KOPT-K1 (cell line): ENCODE results near the gene TXNRD2.

ENCODE experiments used
- H3K27ac ChIP-seq: fragments of 200-600 bp; sonication (generic); 2 replicates; pipeline ENCODE4 v1.5.1; 2016; ENCODE audit warnings: antibody characterized with exemption, mild to moderate bottlenecking, low read depth, low read length; ENCODE audit not compliant: poor library complexity, severe bottlenecking
- H3K36me3 ChIP-seq: fragments of 200-600 bp; sonication (generic); 2 replicates; pipeline ENCODE4 v1.5.1; 2017; ENCODE audit warnings: antibody characterized with exemption, mild to moderate bottlenecking, low read length, moderate library complexity; ENCODE audit not compliant: insufficient read depth
- H3K9me3 ChIP-seq: fragments of 200-600 bp; sonication (generic); 2 replicates; pipeline ENCODE4 v1.5.1; 2017; ENCODE audit warnings: antibody characterized with exemption, low read length, mild to moderate bottlenecking; ENCODE audit not compliant: insufficient read depth, poor library complexity, severe bottlenecking

TXNRD2 gene

DNA sequence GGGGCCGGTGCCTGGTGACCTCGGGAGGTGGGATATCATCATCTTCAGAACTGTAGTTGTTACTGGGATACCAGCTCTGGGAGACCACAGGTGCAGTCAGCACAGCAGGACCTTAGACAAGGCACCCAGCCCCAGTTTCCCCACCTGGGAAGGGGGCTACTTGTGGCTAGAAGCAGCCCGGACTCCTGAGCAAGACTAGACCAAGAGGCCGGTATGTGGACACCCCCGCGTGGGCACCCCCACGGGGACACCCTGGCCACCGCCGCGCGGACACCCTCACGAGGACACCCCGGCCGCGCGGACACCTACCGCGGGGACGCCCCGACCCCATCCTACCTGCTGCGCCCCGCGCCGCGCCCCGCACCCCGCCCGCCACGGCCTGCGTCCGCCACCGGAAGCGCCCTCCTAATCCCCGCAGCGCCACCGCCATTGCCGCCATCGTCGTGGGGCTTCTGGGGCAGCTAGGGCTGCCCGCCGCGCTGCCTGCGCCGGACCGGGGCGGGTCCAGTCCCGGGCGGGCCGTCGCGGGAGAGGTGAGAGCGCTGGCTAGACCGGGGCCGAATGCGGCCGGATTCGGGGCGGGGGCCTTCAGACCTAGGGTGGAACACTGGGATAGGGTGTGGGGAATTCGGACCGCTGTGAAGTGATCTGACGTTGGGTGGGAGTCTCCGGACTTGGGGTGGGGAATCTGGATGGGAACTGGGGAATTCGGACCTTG, at the start of gene TXNRD2, which contains the start of gene COMT:
TXNRD2 (minus strand) TSS at position 454 of the 718 bp plus-strand sequence; CDS start at position 439, 15 bp downstream.
COMT (plus strand) TSS at position 408 of the 718 bp plus-strand sequence. CDS start 20,755 bp downstream, outside the sequence.
- H3K36me3 ChIP-seq: peaks cover 9% of the 10 kb centered on the region; the same call in 1 of the 2 replicates
- peak within 1 kb of the TSS; percentile 91 for H3K27ac ChIP-seq
- peaks cover 2% of the 10 kb centered on the region for H3K9me3 ChIP-seq

DNA sequence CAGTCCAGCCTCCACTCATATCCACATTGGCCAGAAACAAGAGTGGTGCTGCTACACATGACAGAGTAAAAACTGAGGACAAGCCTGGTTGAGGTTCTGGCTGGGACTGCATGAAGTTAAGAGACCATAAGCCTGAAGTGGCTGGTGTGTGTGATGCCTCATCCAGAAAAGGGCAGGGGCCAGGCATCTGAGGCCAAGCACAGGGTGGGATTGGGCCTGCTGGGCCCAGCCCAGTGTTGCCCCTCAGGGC, 49.7 kb upstream of the TXNRD2 start:
- Histone ChIP-seq H3K9me3 (no peaks in the 10 kb centered on the region), H3K36me3 (no peaks in the 10 kb centered on the region)

DNA sequence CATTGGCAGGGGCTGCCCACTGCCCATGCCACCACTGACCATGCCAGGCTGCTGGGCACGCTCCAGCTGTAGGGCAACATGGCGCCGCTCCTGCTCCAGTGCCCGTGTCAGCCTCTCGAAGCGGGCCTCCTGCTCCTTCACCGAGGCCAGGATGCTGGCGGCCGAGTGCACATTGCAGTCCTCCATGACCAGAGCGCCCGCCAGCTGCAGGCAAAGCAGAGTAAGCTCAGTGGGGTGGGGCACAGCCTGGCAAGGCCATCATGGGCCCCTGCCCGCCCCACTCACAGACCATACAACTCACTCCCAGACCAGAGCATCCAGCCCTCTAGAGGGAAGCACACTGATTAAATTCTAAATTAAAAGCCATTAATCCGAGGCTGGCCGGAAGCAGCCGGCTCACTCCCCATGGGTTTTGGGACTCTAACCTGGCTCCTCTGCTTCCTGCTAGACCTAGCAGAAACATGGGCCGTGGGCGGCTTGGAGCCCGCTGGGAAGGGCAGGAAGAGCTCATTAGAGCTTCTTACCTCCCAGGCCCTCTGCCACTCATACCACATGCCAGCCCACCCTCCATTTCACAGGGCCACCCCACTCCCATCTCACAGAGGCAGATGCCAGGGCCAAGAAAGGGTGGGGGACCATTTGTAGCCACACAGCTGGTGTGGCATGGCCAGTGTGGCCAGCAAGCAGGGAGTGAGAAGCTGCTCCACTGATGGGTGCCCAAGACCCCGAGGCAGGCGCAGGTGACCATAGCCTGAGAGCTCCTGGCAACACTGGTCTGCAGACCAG, 49.2 kb upstream of the TXNRD2 start:
- no peaks in the 10 kb centered on the region for H3K36me3 ChIP-seq
- H3K9me3 ChIP-seq: no peaks in the 10 kb centered on the region
- H3K27ac ChIP-seq: no peak overlapping the region

More for the DNA sequence above, 49.7 kb upstream of the TXNRD2 start:
- no peak overlapping the region for H3K27ac ChIP-seq

DNA sequence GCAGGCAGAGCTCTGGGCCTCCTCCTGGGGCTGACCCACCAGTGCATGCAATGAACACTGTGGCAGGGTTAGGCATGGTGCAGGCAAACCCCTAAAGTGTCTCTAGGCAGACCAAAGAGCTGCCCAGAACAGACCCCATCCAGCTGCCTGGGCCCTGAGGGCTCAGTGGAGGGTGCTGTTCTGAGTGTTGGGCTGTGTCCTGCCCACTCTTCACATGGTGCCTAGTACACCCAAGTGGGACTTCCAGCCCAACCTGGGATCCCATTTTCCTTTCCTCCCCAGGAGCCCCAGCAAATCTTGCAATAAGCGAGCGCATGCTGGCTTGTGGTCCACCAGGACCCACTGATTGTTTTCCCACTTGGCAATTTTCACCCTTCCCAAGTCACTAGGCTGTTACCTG, 48.6 kb upstream of the TXNRD2 start:
- Histone ChIP-seq H3K36me3 (no peaks in the 10 kb centered on the region), H3K9me3 (no peaks in the 10 kb centered on the region), H3K27ac (no peak overlapping the region)

DNA sequence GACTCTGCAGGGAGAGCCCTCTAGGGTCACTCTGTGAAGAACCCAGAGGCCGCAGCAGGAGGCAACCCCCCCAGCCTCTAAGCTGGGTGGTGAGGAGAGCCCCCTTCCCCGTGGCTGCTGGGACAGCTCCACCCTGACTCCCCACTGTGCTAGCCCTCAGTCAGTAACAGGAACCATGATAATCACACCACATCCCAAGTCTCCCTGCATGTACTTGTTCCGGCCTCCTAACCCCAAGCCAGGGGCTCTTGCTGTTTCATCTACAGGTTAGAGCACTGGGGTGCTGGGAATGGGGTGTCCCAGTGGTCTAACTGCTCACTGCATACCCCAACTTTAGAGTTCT, 48.1 kb upstream of the TXNRD2 start:
- H3K9me3 ChIP-seq: no peaks in the 10 kb centered on the region
- no peaks in the 10 kb centered on the region for H3K36me3 ChIP-seq
- H3K27ac ChIP-seq: no peak overlapping the region

DNA sequence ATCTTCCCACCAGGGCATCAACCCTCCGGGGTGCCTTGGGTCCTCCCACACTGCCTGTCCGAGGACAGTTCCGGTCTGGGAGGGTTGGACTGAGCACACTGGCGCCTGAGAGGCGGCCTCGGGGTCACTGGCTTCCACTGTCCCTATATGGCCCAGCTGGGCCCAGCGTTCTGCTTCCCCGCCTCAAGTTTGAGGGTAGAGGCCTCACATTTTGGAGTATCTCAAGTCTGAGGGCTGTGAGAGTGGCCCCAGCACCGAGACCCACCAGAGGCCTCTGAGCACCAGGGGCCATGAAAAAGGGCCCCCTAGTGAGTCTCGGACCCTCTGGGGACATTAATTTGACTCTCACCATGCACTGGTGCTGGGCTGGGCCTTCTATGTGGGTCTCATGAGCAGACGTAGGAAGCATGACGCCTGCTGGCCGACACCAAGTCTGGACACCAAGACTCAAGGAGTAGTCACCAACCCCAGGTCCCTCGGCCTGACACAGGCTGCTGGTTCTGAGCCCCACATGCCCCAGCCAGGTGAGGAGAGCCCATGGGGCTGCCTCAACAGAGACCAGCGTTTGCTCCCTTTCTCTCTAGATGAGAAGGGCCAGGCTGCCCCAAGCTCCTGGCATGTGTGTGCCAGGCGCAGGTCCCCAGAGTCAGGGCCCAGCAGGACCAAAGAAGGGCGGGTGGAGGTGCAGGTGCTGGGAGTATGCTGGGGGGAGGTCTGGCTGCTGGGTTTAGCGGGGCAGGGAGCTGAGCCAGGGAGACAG, 47.5 kb upstream of the TXNRD2 start:
- Histone ChIP-seq H3K9me3 (no peaks in the 10 kb centered on the region), H3K27ac (no peak overlapping the region), H3K36me3 (no peaks in the 10 kb centered on the region)

DNA sequence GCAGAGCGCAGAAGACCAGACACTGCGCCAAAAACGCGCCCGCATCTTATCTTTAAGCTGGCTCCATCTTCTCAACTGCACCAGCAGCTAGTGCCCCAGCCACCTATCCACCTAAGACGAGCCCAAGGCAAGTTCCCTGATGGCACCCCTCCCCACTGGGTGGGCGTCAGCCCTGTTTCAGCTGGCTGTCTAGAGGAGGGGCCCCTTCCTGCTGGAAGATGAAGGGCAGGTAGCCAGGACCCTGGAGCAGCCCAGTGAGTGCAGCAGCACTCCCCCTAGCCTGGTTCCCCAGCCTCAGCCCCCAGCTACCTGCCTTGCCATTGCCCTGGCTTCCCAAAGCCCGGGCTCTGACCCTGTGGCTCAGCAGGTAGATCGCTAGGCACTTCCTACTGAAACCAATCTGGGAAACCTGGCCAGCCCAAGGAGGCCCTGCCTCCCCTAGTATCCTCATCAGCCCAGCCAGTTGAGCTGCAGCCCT, 46.8 kb upstream of the TXNRD2 start:
- no peak overlapping the region for H3K27ac ChIP-seq
- no peaks in the 10 kb centered on the region for H3K36me3 ChIP-seq
- H3K9me3 ChIP-seq: no peaks in the 10 kb centered on the region

DNA sequence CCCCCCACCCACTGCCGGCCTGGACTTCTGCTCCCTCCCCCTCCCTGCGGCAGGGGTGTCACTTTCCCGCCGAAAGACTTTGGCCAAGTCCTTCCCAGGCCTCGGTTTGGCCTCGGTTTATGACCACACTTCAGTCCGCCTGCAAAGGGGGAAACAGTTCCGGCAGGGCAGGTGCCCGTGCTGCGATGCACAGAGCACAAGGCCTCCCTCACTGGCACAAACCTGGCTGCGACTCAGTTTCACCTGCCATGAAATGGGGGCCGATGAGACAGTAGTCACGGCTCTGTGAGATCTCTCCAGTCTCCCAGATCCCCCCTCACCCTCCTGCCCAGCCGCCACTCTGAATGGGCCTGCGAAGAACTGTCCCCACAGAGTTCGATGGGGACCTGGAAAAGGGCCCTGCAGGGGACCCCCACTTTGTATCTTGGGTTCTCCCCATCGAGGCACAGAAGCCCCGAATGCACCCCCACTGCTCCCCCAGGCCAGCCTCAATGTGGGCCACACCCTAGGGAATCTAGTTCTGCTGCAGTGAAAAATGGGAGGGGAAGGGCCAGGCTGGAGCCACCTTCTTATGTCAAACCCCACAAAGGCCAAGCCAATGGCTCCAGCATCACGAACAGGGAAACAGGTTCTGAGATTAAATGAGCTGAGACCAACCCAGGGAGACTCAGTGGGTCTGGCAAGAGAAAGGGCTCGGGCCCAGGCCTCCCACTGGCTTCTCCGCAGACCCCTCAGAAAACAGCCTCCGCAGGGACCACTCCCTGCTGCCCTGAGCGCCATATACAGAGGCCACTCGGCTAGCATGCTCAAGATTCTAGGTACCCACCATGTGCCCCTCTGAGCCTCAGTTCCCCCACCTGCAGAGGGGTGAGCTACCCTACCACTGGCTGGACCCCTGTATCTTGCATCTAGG, 46.0 kb upstream of the TXNRD2 start:
- no peaks in the 10 kb centered on the region for H3K36me3 ChIP-seq
- H3K27ac ChIP-seq: no peak overlapping the region
- no peaks in the 10 kb centered on the region for H3K9me3 ChIP-seq

DNA sequence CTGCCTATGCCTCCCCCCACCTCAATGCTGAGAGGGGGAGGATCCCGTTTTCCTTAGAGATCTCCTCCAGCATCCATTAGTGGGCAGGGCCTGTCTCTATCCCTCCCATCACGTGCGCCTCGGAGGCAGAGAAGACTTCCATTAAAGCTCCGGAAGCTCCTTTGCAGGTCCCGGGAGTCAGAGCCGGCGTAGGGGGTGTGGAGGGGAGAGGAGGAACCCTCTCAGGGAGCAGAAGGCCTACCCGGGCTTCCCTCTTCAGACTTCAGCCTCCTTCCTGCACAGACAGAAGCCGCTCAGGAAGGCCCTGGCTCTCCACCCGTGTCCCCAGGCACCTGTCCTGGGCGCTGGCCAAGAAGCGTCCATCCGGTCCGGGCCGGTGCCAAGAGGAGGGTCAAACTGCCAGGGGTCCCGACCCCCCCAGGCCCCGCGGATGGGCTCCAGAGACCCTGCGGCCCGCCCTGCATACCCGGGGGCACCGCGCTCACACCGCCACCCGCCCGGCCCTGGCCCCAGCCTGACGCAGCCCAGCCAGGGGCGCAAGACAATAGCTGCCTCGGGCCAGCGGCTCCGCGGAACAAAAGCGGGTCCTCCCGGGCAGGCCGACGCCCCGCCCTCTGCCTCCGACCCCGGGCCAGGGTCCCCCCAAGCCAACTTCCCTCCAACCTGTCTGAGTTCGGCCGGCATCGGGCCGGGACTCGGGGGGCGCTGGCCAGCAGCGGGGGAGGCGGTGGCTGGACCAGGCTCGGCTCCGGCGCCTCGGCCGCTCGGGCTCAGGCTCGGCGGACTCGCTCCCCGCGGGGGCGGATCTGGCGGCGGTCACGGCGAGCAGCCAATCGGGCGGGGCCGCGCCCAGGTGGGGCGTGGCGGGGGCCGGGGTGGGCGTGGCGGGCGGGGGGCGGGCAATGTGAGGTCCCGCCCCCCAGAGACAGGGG, 45.1 kb upstream of the TXNRD2 start:
- Histone ChIP-seq H3K36me3 (no peaks in the 10 kb centered on the region), H3K9me3 (no peaks in the 10 kb centered on the region), H3K27ac (no peak overlapping the region)

DNA sequence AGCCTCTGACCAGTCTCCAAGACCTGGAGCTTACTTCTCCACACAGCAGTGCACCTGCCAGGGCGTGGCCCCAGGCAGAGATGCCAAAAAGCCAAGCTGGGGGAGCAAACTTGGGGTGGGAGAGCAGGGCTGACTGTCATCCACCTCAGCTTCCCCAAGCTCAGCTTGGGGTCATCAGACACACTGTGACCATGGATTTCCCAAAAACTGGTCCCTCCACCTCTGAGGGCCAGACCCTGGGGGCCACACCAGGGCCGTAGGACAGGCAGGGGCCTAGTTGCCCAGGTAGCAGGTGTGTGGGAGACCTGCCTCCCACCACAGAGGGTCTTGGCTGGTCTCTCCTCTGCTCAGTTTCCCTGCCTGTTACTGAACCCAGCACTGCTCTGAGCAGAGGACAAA, 44.4 kb upstream of the TXNRD2 start:
- Histone ChIP-seq H3K36me3 (no peaks in the 10 kb centered on the region), H3K9me3 (no peaks in the 10 kb centered on the region), H3K27ac (no peak overlapping the region)

DNA sequence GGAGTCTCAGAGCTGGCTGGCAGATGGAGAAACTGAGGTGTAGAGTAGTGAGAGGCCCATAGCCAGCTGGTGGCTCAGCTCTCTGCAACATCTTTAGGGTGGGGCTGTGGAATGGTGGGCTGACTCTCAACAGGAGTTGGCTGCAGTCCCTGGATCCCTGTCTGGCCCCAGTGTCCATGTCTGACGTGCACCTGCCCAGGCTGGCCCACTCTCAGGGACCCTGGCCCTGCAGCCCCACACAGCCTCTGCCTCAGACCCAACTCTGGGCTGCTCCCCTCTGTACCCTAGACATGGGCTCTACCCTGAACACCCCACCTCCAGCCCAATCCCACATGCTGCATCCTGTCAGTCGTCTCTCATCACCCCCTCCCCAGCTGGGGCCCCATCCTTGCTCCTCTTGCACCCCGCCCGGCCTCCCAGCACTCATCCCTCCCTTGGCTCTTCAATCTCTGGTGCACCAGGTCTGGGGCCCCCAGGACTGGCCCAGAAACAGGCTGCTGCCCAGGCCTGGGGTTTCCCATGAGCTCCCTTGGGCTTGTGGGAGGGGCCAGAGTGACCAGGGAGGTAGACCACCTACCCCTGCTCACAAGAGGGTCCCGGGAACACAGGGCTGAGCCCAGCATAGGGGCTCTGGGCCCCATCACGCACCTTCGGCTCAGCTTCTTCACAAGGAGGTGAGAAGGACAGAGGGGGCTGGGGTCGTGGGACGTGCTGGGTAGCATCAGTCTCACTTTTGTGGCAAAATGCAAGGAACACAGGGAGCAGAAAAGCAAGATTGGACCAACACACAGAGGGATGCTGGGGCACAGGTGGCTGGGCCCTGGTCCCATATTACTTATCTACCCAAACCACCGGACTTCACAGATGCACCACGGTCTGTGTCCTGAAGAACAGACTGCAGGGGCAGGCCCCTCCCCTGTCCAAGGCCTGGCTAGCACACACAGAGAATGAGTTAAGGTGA, 43.5 kb upstream of the TXNRD2 start:
- Histone ChIP-seq H3K9me3 (no peaks in the 10 kb centered on the region), H3K36me3 (no peaks in the 10 kb centered on the region), H3K27ac (no peak overlapping the region)

DNA sequence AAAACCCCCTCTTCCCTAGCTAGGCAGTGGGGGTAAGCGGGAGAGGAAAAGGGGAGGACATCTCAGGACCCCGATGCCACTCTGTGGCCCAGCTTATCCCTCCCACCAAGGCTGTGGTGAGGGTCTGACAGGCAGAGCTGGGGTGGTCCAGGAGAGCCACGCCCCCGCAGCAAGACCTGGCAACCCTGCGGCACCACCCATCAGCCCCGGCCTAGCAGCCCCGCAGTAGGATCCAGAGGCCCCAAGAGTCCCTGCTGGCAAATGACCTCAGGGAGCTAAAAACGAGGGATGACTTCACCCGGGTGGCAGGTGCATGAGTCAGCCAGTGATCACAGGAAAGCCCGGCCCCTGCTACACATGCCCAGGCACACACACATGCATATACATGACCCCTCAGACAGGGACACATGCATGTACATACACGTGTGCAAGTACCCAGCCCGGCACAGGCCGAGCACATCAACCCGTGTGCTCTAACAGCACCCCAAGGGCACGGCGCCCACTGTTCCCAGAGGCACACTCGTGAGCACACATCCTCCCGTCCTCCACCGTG, 42.7 kb upstream of the TXNRD2 start:
- no peak overlapping the region for H3K27ac ChIP-seq
- no peaks in the 10 kb centered on the region for H3K36me3 ChIP-seq
- H3K9me3 ChIP-seq: no peaks in the 10 kb centered on the region

DNA sequence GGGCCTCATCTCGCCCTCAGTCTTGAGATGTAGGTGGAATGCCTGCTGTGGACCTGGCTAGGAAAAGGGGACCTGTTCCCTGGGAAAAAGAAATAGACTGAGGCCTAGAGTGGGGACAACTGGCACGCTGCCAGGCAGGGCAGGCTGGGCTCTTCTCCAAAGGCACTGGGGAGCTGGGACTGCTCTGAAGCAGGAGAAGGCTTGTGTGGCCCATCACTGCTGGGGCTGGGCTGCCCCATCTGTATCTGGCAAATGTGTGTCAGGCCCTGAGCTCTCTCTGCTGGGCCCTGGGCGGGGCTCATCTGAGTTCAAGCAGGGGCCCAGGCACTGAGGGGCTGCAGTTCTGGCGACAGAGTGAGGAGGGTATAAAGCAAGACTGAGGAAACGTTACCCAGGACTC, 42.1 kb upstream of the TXNRD2 start:
- Histone ChIP-seq H3K27ac (no peak overlapping the region), H3K36me3 (no peaks in the 10 kb centered on the region), H3K9me3 (no peaks in the 10 kb centered on the region)
